Measurements from ENCODE around the gene HSPA1A.

DNA sequence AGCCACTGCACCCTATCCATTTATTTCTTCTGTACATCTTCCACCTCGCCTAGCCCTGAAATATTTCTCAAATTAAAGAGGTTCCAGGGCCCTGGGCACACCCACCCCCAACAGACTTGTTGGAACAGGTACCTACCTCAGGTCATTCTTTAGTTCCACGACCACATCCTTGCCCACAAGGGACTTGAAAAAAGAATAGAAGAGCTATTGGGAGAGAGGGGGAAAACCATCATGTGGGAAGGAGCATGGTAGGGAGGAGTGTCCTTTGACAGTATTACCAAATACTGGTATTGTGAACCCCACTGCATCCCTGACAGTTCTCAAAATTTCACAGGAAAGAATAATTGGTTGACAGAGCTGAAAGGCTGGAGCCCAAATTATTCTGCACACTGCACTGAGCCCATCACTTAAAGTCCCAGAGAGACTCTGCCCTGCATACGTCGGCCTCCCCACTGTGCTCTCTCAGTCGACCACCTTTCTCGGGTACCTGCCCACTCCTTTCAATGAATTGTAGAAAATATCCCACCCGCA lies 9.3 kb upstream of the HSPA1A start:
- TF ChIP-seq, protein P1, sequence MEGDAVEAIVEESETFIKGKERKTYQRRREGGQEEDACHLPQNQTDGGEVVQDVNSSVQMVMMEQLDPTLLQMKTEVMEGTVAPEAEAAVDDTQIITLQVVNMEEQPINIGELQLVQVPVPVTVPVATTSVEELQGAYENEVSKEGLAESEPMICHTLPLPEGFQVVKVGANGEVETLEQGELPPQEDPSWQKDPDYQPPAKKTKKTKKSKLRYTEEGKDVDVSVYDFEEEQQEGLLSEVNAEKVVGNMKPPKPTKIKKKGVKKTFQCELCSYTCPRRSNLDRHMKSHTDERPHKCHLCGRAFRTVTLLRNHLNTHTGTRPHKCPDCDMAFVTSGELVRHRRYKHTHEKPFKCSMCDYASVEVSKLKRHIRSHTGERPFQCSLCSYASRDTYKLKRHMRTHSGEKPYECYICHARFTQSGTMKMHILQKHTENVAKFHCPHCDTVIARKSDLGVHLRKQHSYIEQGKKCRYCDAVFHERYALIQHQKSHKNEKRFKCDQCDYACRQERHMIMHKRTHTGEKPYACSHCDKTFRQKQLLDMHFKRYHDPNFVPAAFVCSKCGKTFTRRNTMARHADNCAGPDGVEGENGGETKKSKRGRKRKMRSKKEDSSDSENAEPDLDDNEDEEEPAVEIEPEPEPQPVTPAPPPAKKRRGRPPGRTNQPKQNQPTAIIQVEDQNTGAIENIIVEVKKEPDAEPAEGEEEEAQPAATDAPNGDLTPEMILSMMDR (IDR thresholded peaks at IDR 0.05): no peak
- no peak for TF ChIP-seq POLR2AphosphoS5 (IDR thresholded peaks at IDR 0.05)
- TF ChIP-seq POLR2A (IDR thresholded peaks at IDR 0.05): no peak

Measured in prostate gland (tissue), 2 donors.